ENCODE data around the gene DDR1.
"Not testable (repeated sequence)": the region's sequence is repeated elsewhere in the genome, so short reads cannot be mapped to it uniquely, and the experiment has no call there.

DDR1 gene

DNA sequence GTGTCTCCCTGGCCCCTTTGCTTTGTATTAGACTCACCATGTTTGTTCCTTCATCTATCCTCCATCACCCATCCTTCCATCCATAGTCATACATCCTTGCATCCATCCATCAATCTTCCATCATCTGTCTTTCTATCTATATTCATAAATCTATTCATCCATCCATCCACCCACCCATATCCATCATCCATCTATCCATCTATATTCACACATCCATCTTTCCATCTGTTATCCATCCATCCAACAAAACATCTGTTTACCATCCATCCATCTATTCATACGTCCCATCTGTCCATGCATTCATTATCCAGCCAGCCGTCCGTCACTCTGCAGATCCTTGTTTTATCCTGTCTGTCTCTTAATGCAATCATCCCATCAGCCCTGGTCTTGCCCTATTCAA lies 10.6 kb downstream of the DDR1 start:
- no peak for DNase-seq

GRCh38 chr6:30895343-30895742 lies 11.0 kb downstream of the DDR1 start:
- DNase-seq: no peak

- no peak for DNase-seq
Measured at GRCh38 chr6:30896541-30896940, 12.2 kb downstream of the DDR1 start.

GRCh38 chr6:30897882-30898281 lies 13.6 kb downstream of the DDR1 start:
- DNase-seq: no peak

DNA sequence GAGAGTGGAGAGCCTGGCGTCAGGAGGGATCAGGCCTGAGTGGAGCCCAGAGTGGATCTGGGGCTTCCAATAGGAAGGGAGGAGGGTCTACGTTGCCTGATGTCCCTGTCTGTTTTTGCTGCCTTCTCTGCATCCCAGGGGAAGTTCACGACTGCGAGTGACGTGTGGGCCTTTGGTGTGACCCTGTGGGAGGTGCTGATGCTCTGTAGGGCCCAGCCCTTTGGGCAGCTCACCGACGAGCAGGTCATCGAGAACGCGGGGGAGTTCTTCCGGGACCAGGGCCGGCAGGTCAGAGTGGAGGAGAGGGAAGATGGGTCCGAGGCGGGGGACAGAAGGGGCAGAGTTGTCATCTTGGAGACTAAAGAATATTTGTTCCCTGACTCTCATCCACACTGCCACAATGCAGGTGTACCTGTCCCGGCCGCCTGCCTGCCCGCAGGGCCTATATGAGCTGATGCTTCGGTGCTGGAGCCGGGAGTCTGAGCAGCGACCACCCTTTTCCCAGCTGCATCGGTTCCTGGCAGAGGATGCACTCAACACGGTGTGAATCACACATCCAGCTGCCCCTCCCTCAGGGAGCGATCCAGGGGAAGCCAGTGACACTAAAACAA lies 14.5 kb downstream of the DDR1 start:
- DNase-seq: no peak

DNA sequence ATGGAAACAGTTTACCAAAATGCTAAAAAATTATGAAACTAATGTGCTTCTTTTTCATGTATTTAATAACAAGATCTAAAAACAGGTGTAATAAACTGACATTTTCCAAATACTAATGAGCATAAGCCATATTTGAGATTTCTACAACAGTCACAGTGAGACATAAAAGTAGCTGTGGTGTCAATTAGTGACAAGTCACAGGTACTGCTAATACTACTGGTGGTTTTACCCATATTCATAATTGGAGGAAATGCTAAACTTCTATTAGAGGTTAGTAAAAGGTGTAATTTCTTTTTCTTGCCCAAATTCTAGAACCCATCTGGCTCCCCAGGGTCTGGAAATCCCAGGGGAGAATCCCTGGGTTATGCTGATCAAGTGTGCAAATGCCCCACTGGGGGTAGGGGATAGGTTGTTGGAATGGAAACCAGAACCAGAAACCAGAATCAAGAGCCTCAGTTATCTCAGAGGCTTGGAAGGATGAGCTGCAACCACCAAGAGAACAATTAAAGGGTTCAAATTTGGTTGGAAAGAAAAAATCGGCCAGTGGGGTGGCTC lies 16.6 kb downstream of the DDR1 start:
- DNase-seq: no peak

DNA sequence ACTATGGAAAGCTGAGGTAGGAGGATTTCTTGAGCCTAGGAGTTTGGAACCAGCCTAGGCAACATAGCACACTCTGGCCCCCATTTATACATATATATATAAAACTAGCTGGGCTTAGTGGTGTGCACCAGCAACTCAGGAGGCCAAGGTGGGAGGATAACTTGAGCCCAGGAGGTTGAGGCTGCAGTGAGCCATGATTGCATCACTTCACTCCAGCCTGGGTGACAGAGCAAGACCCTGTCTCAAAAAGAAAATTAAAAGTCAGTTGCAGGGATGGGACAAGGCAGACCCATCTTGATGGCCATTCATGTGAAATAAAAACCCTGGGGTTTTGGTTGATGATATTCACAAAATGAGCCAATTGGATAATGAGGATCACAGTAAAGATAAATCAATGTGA lies 17.1 kb downstream of the DDR1 start:
- DNase-seq: no peak

- not testable (repeated sequence) for DNase-seq
Measured at GRCh38 chr6:30902196-30902595, 17.9 kb downstream of the DDR1 start.

DNA sequence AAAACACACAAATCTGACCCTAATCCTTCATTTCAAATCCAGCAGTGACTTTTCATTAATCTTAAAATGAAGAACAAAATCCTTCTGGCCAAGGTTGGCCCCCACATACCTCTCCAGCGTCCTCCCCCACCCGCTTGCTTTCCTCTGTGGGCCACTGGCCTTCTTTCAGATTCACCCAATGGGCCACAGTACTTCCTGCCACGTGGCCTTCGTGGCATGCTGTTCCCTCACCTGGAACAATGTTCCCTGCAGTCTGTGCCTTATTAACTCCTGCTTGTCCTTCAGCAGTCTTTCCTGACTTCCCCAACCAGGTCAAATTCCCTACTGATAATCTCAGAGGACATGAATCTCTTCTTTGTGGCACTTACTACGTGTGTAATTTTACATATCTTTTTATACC lies 18.4 kb downstream of the DDR1 start:
- no peak for DNase-seq

- no peak for DNase-seq
Measured at GRCh38 chr6:30903236-30903635, 18.9 kb downstream of the DDR1 start.

DNA sequence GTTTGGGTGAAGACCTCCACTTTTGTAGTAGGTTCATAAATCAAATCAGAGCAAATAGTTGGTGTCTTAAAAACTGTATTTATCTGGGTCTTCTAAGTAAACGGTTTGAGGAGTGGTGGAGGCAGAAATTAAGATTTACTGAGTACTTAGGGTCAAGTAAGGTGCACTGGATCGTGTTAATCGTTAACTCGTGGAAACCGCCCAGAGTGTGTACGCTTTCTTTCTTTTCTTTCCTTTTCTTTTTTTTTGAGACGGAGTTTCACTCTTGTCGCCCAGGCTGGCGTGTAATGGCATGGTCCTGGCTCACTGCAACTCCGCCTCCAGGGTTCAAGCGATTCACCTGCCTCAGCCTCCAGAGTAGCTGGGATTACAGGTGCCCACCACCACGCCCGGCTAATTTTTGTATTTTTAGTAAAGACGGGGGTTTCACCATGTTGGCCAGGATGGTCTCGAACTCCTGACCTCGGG lies 23.0 kb downstream of the DDR1 start:
- not testable (repeated sequence) for DNase-seq

- DNase-seq: peak; percentile 94 to 96
Measured at GRCh38 chr6:30907758-30908591, 23.7 kb downstream of the DDR1 start, which contains the start of gene GTF2H4. TSS of gene GTF2H4 (plus strand) at chr6:30908207.

GRCh38 chr6:30908700-30909099 lies 24.4 kb downstream of the DDR1 start:
- no peak for DNase-seq

DNA sequence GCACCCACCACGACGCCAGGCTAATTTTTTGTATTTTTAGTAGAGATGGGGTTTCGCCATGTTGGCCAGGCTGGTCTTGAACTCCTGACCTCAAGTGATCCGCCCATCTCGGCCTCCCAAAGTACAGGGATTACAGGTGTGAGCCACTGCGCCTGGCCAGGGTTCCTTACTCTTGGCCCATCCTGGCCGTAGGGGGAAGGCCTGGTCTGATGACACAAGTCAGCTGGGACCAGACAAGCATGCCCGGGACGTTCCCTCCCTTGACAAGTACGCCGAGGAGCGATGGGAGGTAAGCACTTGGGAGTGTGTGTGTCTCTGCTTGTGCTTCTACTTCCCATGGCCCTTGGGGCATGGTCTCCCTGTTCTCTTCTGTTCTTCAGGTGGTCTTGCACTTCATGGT lies 26.2 kb downstream of the DDR1 start:
- DNase-seq: not testable (repeated sequence)

DNA sequence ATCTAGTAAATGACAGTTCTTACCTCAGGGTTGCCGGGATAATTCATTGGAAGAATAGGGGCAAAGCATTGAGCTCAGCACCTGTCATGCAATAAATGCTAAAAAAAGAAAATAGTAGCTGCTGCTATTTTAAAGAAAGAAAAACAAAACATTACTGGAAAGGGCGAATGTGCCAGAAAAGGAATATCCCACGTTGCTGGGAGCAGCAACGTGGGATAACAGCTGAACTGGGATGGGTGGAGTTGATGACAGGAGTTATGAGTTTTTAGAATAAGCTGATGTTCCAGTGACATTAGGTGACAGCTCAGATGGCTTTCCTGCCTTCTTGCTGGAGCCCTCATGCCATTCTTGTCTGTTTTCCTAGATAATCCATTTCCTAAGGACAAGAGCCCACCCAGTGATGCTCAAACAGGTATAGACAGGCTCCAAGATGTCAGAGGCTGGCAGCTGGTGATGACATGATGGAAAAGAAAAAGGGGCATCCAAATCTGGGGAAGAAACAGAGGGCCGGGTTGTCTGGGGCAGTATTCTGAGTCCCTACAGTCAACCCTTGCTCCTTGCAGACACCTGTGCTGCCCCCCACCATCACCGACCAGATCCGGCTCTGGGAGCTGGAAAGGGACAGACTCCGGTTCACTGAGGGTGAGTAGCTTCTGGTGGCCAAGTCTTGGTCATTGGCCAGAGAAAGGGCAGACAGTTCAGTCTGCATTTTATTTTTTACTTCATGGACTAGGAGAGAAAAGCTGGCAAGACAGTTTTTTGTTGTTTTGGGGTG lies 28.6 kb downstream of the DDR1 start:
- DNase-seq: no peak

DNA sequence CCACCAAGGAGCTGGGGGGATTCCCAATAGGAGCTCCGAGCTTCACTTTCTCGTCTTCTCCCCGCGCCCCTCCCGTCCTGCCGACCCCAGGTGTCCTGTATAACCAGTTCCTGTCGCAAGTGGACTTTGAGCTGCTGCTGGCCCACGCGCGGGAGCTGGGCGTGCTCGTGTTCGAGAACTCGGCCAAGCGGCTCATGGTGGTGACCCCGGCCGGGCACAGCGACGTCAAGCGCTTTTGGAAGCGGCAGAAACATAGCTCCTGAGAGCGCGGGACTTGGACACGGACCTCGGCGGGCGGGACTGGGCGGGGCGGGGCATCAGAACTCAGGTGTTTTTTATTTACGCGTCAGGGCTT lies 29.4 kb downstream of the DDR1 start:
- no peak for DNase-seq

GRCh38 chr6:30914076-30914853 lies 29.9 kb downstream of the DDR1 start, which contains the start of gene VARS2:
TSS of gene VARS2 (plus strand) at chr6:30914238. CDS start at chr6:30914837, 599 bp downstream.
- peak; percentile 88 to 93 for DNase-seq

GRCh38 chr6:30914854-30915590 lies 30.7 kb downstream of the DDR1 start:
- no peak for DNase-seq

GRCh38 chr6:30915591-30915946 lies 31.2 kb downstream of the DDR1 start:
- DNase-seq: peak in 1 of 2 donors; percentile 48

- no peak for DNase-seq
Measured at GRCh38 chr6:30917041-30917440, 32.7 kb downstream of the DDR1 start.

- DNase-seq: no peak
Measured at GRCh38 chr6:30917487-30917886, 33.2 kb downstream of the DDR1 start.

- no peak for DNase-seq
Measured at GRCh38 chr6:30918670-30919069, 34.4 kb downstream of the DDR1 start.

Data from CD4-positive, alpha-beta T cell treated with Interferon alpha-2 for 1 hour (primary cell).